PC-9 (cell line): ENCODE data around the gene PACSIN1.

Experiments
- EZH2 ChIP-seq: fragments of 200-600 bp; sonication (generic); IDR thresholded peaks from 2 replicates; pipeline ENCODE4 v1.8.0; 2017; ENCODE audit warnings: antibody characterized with exemption, low read depth
- TF ChIP-seq, protein P1 (sequence below): fragments of 200-600 bp; sonication (generic); conservative IDR thresholded peaks from 2 replicates; pipeline ENCODE4 v1.6.1; 2017; ENCODE audit warnings: mixed run types, antibody characterized with exemption, mild to moderate bottlenecking, moderate library complexity

DNA sequence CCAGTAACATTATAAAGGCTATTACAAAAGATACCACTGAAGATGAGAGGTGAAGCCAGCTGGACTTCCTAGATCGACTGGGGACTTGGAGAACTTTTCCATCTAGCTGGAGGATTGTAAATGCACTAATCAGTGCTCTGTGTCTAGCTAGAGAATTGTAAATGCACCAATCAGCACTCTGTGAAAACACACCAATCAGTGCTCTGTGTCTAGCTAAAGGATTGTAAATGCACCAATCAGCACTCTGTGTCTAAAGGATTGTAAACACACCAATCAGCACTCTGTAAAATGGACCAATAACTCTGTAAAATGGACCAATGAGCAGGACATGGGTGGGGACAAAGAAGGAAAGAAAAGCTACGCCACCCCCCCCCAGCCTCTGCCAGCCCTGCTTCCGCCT lies 26.4 kb upstream of the PACSIN1 start:
- TF ChIP-seq, protein P1, sequence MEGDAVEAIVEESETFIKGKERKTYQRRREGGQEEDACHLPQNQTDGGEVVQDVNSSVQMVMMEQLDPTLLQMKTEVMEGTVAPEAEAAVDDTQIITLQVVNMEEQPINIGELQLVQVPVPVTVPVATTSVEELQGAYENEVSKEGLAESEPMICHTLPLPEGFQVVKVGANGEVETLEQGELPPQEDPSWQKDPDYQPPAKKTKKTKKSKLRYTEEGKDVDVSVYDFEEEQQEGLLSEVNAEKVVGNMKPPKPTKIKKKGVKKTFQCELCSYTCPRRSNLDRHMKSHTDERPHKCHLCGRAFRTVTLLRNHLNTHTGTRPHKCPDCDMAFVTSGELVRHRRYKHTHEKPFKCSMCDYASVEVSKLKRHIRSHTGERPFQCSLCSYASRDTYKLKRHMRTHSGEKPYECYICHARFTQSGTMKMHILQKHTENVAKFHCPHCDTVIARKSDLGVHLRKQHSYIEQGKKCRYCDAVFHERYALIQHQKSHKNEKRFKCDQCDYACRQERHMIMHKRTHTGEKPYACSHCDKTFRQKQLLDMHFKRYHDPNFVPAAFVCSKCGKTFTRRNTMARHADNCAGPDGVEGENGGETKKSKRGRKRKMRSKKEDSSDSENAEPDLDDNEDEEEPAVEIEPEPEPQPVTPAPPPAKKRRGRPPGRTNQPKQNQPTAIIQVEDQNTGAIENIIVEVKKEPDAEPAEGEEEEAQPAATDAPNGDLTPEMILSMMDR: no peak
- no peak for TF ChIP-seq EZH2
